NB4 (cell line): ENCODE data around the gene PES1.

Experiments used
- CTCF ChIP-seq: IDR thresholded peaks from one replicate; pipeline ENCODE4 v1.5.1; 2012; ENCODE audit warnings: low read depth, low read length
- POLR2A ChIP-seq: IDR thresholded peaks from 2 replicates; pipeline ENCODE4 v1.6.1; 2011; ENCODE audit warnings: mild to moderate bottlenecking; ENCODE audit not compliant: insufficient read length; ENCODE audit errors: extremely low read depth

GRCh38 chr22:30580896-30581295 is 10.8 kb downstream of the PES1 start:
- TF ChIP-seq POLR2A (no peak), CTCF (no peak)
